Uterus (tissue), 2 donors: ENCODE measurements around the gene DPP10.

Source experiments
- CTCF ChIP-seq, 4 experiments: fragments of 200-600 bp in 2 of 4; fragments of 450-650 bp in 2 of 4; sonication (generic) in 2 of 4; IDR thresholded peaks; one replicate each; pipeline ENCODE4 v1.5.1; 2016 to 2019; ENCODE audit warnings: antibody characterized with exemption in 4 of 4, mild to moderate bottlenecking in 2 of 4, moderate library complexity in 1 of 4
- POLR2A ChIP-seq, 2 donors: fragments of 450-650 bp; IDR thresholded peaks; one replicate each; pipeline ENCODE4 v1.6.1; 2016; ENCODE audit warnings: antibody characterized with exemption in 2 of 2, mild to moderate bottlenecking in 1 of 2, moderate library complexity in 1 of 2

GRCh38 chr2:114495046-114495445 is 52.6 kb downstream of the DPP10 start:
- TF ChIP-seq POLR2A (IDR thresholded peaks at IDR 0.05) (no peak), CTCF (IDR thresholded peaks at IDR 0.05) (no peak)
